ENCODE results near the gene SLC18A3.

DNA sequence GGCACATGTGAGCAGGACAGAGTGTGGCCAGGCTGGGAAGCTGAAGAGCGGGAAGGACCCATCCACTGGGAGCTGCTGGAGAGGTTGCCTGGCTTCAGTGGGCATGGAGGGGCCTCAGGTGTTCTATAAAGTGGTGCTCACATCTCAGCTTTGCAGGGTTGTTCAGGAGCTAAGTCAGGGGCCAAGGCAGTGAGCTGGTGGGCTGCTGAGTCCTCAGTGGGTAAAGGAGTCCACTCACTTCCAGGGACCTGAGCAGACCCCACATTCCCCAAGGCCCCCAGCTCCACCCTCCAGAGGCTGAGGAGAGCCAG, 40.6 kb downstream of the SLC18A3 start:
- TF ChIP-seq POLR2AphosphoS5 (IDR thresholded peaks at IDR 0.05; ENCODE audit: low read depth) (no peak), EZH2 (IDR thresholded peaks at IDR 0.05; ENCODE audit: low read depth, unreplicated experiment) (no peak), CREB1 (CRISPR knock-in tag; IDR thresholded peaks at IDR 0.05; ENCODE audit: low read depth) (no peak)
- TF ChIP-seq, protein P1, sequence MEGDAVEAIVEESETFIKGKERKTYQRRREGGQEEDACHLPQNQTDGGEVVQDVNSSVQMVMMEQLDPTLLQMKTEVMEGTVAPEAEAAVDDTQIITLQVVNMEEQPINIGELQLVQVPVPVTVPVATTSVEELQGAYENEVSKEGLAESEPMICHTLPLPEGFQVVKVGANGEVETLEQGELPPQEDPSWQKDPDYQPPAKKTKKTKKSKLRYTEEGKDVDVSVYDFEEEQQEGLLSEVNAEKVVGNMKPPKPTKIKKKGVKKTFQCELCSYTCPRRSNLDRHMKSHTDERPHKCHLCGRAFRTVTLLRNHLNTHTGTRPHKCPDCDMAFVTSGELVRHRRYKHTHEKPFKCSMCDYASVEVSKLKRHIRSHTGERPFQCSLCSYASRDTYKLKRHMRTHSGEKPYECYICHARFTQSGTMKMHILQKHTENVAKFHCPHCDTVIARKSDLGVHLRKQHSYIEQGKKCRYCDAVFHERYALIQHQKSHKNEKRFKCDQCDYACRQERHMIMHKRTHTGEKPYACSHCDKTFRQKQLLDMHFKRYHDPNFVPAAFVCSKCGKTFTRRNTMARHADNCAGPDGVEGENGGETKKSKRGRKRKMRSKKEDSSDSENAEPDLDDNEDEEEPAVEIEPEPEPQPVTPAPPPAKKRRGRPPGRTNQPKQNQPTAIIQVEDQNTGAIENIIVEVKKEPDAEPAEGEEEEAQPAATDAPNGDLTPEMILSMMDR (conservative IDR thresholded peaks at IDR 0.05; ENCODE audit: low read depth in 2 of 2): no peak
- TF ChIP-seq, protein P2, sequence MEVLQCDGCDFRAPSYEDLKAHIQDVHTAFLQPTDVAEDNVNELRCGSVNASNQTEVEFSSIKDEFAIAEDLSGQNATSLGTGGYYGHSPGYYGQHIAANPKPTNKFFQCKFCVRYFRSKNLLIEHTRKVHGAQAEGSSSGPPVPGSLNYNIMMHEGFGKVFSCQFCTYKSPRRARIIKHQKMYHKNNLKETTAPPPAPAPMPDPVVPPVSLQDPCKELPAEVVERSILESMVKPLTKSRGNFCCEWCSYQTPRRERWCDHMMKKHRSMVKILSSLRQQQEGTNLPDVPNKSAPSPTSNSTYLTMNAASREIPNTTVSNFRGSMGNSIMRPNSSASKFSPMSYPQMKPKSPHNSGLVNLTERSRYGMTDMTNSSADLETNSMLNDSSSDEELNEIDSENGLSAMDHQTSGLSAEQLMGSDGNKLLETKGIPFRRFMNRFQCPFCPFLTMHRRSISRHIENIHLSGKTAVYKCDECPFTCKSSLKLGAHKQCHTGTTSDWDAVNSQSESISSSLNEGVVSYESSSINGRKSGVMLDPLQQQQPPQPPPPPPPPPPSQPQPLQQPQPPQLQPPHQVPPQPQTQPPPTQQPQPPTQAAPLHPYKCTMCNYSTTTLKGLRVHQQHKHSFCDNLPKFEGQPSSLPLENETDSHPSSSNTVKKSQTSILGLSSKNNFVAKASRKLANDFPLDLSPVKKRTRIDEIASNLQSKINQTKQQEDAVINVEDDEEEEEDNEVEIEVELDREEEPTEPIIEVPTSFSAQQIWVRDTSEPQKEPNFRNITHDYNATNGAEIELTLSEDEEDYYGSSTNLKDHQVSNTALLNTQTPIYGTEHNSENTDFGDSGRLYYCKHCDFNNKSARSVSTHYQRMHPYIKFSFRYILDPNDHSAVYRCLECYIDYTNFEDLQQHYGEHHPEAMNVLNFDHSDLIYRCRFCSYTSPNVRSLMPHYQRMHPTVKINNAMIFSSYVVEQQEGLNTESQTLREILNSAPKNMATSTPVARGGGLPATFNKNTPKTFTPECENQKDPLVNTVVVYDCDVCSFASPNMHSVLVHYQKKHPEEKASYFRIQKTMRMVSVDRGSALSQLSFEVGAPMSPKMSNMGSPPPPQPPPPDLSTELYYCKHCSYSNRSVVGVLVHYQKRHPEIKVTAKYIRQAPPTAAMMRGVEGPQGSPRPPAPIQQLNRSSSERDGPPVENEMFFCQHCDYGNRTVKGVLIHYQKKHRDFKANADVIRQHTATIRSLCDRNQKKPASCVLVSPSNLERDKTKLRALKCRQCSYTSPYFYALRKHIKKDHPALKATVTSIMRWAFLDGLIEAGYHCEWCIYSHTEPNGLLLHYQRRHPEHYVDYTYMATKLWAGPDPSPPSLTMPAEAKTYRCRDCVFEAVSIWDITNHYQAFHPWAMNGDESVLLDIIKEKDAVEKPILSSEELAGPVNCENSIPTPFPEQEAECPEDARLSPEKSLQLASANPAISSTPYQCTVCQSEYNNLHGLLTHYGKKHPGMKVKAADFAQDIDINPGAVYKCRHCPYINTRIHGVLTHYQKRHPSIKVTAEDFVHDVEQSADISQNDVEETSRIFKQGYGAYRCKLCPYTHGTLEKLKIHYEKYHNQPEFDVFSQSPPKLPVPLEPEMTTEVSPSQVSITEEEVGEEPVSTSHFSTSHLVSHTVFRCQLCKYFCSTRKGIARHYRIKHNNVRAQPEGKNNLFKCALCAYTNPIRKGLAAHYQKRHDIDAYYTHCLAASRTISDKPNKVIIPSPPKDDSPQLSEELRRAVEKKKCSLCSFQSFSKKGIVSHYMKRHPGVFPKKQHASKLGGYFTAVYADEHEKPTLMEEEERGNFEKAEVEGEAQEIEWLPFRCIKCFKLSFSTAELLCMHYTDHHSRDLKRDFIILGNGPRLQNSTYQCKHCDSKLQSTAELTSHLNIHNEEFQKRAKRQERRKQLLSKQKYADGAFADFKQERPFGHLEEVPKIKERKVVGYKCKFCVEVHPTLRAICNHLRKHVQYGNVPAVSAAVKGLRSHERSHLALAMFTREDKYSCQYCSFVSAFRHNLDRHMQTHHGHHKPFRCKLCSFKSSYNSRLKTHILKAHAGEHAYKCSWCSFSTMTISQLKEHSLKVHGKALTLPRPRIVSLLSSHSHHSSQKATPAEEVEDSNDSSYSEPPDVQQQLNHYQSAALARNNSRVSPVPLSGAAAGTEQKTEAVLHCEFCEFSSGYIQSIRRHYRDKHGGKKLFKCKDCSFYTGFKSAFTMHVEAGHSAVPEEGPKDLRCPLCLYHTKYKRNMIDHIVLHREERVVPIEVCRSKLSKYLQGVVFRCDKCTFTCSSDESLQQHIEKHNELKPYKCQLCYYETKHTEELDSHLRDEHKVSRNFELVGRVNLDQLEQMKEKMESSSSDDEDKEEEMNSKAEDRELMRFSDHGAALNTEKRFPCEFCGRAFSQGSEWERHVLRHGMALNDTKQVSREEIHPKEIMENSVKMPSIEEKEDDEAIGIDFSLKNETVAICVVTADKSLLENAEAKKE (CRISPR knock-in tag; IDR thresholded peaks at IDR 0.05): no peak

All from GM23338 (cell line).